Activated CD8-positive, alpha-beta T cell treated with anti-CD3 and anti-CD28 coated beads for 36 hours (primary cell): ENCODE measurements around the gene MAP3K10. TPM values are rescaled to one million over a fixed set of nuclear protein-coding genes. Genes with fewer than 3 reads are reported as not detected.

Experiments used
- ATAC-seq: fragments of 200-7000 bp; cut with Tn5 transposase; one replicate; pipeline ENCODE4 v1.10.0; 2021; ENCODE audit warnings: mild to moderate bottlenecking, moderate library complexity
- CTCF ChIA-PET: fragments of 350-600 bp; sonication (Branson Sonifier 250); formaldehyde crosslinking; loops from one replicate; lab custom pipeline; 2021; ENCODE audit warnings: antibody characterized with exemption; lab: Charles Lee
- POLR2A ChIA-PET: fragments of 350-600 bp; sonication (Branson Sonifier 250); formaldehyde crosslinking; loops from one replicate; lab custom pipeline; 2021; ENCODE audit warnings: antibody characterized with exemption; lab: Charles Lee
- DNase-seq: peaks from one replicate; pipeline ENCODE4 v3.0.0-alpha.2; 2020
- H3K27ac Mint-ChIP-seq: one replicate; pipeline ENCODE4 v1.8.0; 2021; ENCODE audit warnings: mild to moderate bottlenecking, mixed read lengths
- H3K27me3 Mint-ChIP-seq: one replicate; pipeline ENCODE4 v1.8.0; 2021; ENCODE audit warnings: mixed read lengths
- H3K36me3 Mint-ChIP-seq: one replicate; pipeline ENCODE4 v1.8.0; 2021; ENCODE audit warnings: low read depth, mixed read lengths
- H3K4me1 Mint-ChIP-seq: one replicate; pipeline ENCODE4 v1.8.0; 2021; ENCODE audit warnings: low read depth, mixed read lengths
- H3K4me3 Mint-ChIP-seq: one replicate; pipeline ENCODE4 v1.8.0; 2021; ENCODE audit warnings: mild to moderate bottlenecking, moderate library complexity, mixed read lengths
- H3K9me3 Mint-ChIP-seq: one replicate; pipeline ENCODE4 v1.8.0; 2021; ENCODE audit warnings: mixed read lengths
- CTCF ChIP-seq: fragments of 200-600 bp; IDR thresholded peaks from one replicate; pipeline ENCODE4 v1.8.0; 2022; ENCODE audit warnings: antibody characterized with exemption, mild to moderate bottlenecking
- intact Hi-C: fragments of 100-400 bp; cut with micrococcal nuclease; formaldehyde crosslinking; loops from one replicate; pipeline ENCODE4 v1.10.0; 2022
- total RNA-seq, 2 experiments: library from RNA; stranded (reverse); gene quantifications; one replicate each; pipeline ENCODE4 v1.2.3, GENCODE V29; 2021

Gene MAP3K10
- total RNA-seq, 2 experiments from 2014 or later, result 11.3 to 12.6 TPM

- DNase-seq (no peak), ATAC-seq (no peak)
- POLR2A ChIA-PET, result no interaction called here
- intact Hi-C loops, result no loop called here
- H3K4me3 Mint-ChIP-seq, result no peak overlapping the region
- no peaks in the 10 kb centered on the region for H3K27me3 Mint-ChIP-seq
- TF ChIP-seq CTCF, result no peak
- H3K27ac Mint-ChIP-seq, result no peak overlapping the region
- peaks cover 10% of the 10 kb centered on the region for H3K4me1 Mint-ChIP-seq
- CTCF ChIA-PET, result no interaction called here
- H3K9me3 Mint-ChIP-seq, result no peaks in the 10 kb centered on the region
- H3K36me3 Mint-ChIP-seq, result peaks cover 23% of the 10 kb centered on the region
These were observed 60.0 kb downstream of the MAP3K10 start for GRCh38 chr19:40251244-40251643.

DNA sequence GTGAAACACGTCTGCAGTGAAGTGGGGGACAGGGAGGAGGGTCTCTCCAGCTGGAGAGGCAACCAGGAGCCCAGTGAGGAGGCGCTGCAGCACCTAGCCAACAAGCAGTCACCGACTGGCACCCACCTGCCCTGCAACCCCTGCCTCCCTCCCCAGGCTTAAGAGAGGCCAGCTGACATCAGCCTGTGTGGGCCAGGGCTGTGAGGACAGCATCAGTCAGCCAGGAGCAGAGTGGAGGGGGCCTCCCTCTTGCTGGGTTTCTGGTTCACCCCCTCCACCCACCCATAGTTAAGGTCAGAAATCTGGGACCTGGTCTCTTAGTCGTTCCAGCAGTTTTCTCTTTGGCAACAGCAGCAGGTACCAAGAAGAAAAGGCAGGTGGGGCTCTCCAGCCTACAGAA, 60.8 kb downstream of the MAP3K10 start:
- intact Hi-C loops, result no loop called here
- H3K27me3 Mint-ChIP-seq, result no peaks in the 10 kb centered on the region
- H3K27ac Mint-ChIP-seq, result no peak overlapping the region
- peaks cover 23% of the 10 kb centered on the region for H3K36me3 Mint-ChIP-seq
- TF ChIP-seq CTCF, result no peak
- no peaks in the 10 kb centered on the region for H3K9me3 Mint-ChIP-seq
- no peak for ATAC-seq
- POLR2A ChIA-PET, result no interaction called here
- no peak overlapping the region for H3K4me3 Mint-ChIP-seq
- DNase-seq, result no peak
- peaks cover 14% of the 10 kb centered on the region for H3K4me1 Mint-ChIP-seq
- CTCF ChIA-PET, result no interaction called here

- no peaks in the 10 kb centered on the region for H3K9me3 Mint-ChIP-seq
- ChIA-PET CTCF (no interaction called here), POLR2A (no interaction called here)
- ATAC-seq, result no peak
- intact Hi-C loops, result no loop called here
- no peak for TF ChIP-seq CTCF
- peaks cover 14% of the 10 kb centered on the region for H3K4me1 Mint-ChIP-seq
- H3K4me3 Mint-ChIP-seq, result no peak overlapping the region
- no peak for DNase-seq
- H3K36me3 Mint-ChIP-seq, result peaks cover 23% of the 10 kb centered on the region
- H3K27me3 Mint-ChIP-seq, result no peaks in the 10 kb centered on the region
- no peak overlapping the region for H3K27ac Mint-ChIP-seq
These were observed 61.2 kb downstream of the MAP3K10 start for GRCh38 chr19:40252395-40252794.

DNA sequence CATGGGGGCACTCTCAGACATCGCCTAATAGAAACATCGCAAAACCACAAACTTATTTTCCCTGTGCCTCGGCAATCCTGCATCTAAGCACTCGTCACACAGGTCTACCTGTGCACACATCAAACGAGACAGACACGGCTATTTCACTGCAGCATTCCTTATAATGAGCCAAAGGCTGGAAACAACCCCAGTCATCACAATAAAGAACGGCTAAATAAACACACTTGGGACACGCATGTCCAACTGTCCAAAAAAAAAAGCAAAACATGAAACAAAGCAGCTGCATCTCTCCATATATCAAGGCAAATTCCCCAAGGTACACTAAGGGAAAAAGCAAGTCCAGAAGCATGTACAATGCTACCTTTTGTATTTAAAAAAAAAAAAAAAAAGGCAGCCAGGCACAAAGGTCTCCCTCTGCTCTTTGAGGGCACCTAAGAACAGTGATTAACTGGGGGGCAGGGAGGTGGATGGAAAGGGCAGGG, 62.4 kb downstream of the MAP3K10 start:
- DNase-seq (no peak), ATAC-seq (no peak)
- no peak overlapping the region for H3K4me3 Mint-ChIP-seq
- CTCF ChIA-PET, result interaction anchor here (1.2 kb wide), 1 partner anchor 114 kb away, joined by 3 read pairs; no protein-coding TSS in a partner anchor
- TF ChIP-seq CTCF, result no peak
- peaks cover 14% of the 10 kb centered on the region for H3K4me1 Mint-ChIP-seq
- no peaks in the 10 kb centered on the region for H3K9me3 Mint-ChIP-seq
- POLR2A ChIA-PET, result interaction anchor here (1.1 kb wide), 1 partner anchor 21 kb away, joined by 3 read pairs; no protein-coding TSS in a partner anchor
- H3K27me3 Mint-ChIP-seq, result no peaks in the 10 kb centered on the region
- intact Hi-C loops, result no loop called here
- peaks cover 23% of the 10 kb centered on the region for H3K36me3 Mint-ChIP-seq
- no peak overlapping the region for H3K27ac Mint-ChIP-seq

GRCh38 chr19:40254714-40255418, 63.6 kb downstream of the MAP3K10 start:
- no peak overlapping the region for H3K27ac Mint-ChIP-seq
- peaks cover 17% of the 10 kb centered on the region for H3K4me1 Mint-ChIP-seq
- no peaks in the 10 kb centered on the region for H3K27me3 Mint-ChIP-seq
- no peaks in the 10 kb centered on the region for H3K9me3 Mint-ChIP-seq
- ChIA-PET CTCF (interaction anchor here (1.2 kb wide), 1 partner anchor 115 kb away, joined by 3 read pairs; no protein-coding TSS in a partner anchor), POLR2A (interaction anchor here (0.5 kb wide), 1 partner anchor 407 kb away, joined by 3 read pairs; no protein-coding TSS in a partner anchor)
- H3K4me3 Mint-ChIP-seq, result no peak overlapping the region
- no peak for TF ChIP-seq CTCF
- ATAC-seq (no peak), DNase-seq (no peak)
- H3K36me3 Mint-ChIP-seq, result peaks cover 25% of the 10 kb centered on the region
- intact Hi-C loops, result no loop called here
